NB4 (cell line): ENCODE results near the gene SFTPA2.
"Not testable (repeated sequence)": the region's sequence is repeated elsewhere in the genome, so short reads cannot be mapped to it uniquely, and the experiment has no call there.

Source experiments
- CTCF ChIP-seq: IDR thresholded peaks from one replicate; pipeline ENCODE4 v1.5.1; 2012; ENCODE audit warnings: low read depth, low read length
- MAX ChIP-seq: IDR thresholded peaks from 2 replicates; pipeline ENCODE4 v1.6.1; 2011; ENCODE audit warnings: low read depth, low read length
- POLR2A ChIP-seq: IDR thresholded peaks from 2 replicates; pipeline ENCODE4 v1.6.1; 2011; ENCODE audit warnings: mild to moderate bottlenecking; ENCODE audit not compliant: insufficient read length; ENCODE audit errors: extremely low read depth

GRCh38 chr10:79594565-79594964 is 34.4 kb upstream of the SFTPA2 start:
- not testable (repeated sequence) for TF ChIP-seq CTCF, POLR2A, MAX
